ENCODE results near the gene ATP2B1.
A peak's percentile ranks its signal among the peaks of the same experiment; 100 is the strongest.

The ATP2B1 gene

DNA sequence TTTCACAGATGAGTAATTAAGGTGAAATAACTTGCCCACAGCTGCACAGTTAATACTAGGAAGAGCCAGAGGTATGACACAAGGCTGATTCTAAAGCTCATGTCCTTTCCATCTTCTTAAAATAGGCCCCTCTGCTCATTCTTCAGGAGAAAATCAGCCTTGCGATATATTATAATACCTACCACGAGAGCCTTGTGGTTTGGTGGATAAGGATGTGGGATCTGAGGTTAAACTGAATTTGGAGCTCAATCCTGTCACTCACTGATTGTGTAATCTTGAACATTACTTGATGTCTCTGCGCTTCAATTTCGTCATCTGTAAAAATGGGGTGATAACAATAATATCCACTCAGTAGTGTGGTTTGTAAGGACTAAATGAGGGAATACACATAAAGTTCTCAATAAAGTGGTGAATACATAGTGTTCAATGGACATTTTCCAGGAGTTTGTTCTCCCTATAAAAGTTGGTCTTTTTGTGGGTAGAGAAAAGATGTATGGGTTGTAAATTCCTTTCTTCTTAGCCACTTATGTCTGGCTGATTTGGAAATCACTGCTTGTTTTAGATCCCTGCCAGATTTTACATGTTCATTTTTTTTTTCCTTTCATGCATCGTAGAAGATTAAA, 25.1 kb upstream of the ATP2B1 start:
- peaks cover 6% of the 10 kb centered on the region for H3K4me1 ChIP-seq (ENCODE audit: insufficient read depth, low read length, poor library complexity, severe bottlenecking)
- TF ChIP-seq EZH2phosphoT487 (IDR thresholded peaks at IDR 0.05; ENCODE audit: borderline replicate concordance), result no peak
- TF ChIP-seq, protein P1, sequence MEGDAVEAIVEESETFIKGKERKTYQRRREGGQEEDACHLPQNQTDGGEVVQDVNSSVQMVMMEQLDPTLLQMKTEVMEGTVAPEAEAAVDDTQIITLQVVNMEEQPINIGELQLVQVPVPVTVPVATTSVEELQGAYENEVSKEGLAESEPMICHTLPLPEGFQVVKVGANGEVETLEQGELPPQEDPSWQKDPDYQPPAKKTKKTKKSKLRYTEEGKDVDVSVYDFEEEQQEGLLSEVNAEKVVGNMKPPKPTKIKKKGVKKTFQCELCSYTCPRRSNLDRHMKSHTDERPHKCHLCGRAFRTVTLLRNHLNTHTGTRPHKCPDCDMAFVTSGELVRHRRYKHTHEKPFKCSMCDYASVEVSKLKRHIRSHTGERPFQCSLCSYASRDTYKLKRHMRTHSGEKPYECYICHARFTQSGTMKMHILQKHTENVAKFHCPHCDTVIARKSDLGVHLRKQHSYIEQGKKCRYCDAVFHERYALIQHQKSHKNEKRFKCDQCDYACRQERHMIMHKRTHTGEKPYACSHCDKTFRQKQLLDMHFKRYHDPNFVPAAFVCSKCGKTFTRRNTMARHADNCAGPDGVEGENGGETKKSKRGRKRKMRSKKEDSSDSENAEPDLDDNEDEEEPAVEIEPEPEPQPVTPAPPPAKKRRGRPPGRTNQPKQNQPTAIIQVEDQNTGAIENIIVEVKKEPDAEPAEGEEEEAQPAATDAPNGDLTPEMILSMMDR (conservative IDR thresholded peaks at IDR 0.05; ENCODE audit: low read length), result no peak
- H3K4me3 ChIP-seq (ENCODE audit: low read length, poor library complexity, severe bottlenecking), result no peak overlapping the region

DNA sequence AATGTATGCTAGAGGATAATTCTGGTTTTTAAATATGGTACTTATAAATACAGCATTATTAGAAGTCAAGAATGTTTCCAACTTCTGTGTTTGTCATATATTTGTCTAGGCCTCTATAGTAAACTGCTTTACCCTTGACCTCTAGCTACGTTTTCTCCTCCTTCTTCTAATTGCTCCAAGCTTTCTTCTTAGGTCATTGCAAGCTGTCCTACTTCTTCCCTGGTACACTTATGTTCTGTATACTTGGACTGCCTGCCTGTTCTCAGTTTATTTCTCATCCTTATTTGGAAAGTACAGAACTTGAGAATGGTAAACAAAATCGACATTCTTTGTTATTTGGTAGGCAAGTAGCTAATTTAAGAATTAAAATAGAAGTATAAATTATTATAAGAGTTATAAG, 23.9 kb upstream of the ATP2B1 start:
- H2AFZ ChIP-seq (ENCODE audit: low read length), result no peak overlapping the region
- no peaks in the 10 kb centered on the region for H3F3A ChIP-seq (ENCODE audit: low read depth)
- no peaks in the 10 kb centered on the region for H3K9me2 ChIP-seq (replicated peaks; ENCODE audit: low read depth, low read length)
- H3K79me2 ChIP-seq (ENCODE audit: insufficient read depth, low read length), result no peaks in the 10 kb centered on the region
- TF ChIP-seq EZH2phosphoT487 (IDR thresholded peaks at IDR 0.05; ENCODE audit: borderline replicate concordance), result no peak
- TF ChIP-seq, protein P1 (conservative IDR thresholded peaks at IDR 0.05; ENCODE audit: low read length), result no peak
- no peaks in the 10 kb centered on the region for H3K36me3 ChIP-seq (ENCODE audit: insufficient read depth, low read length)
- no peaks in the 10 kb centered on the region for H3K9me3 ChIP-seq (ENCODE audit: insufficient read depth, low read depth, low read length)
- H3K9ac ChIP-seq (ENCODE audit: low read depth, low read length, poor library complexity, severe bottlenecking), result no peak overlapping the region
- peaks cover 6% of the 10 kb centered on the region for H3K4me1 ChIP-seq (ENCODE audit: insufficient read depth, low read length, poor library complexity, severe bottlenecking)
- H4K20me1 ChIP-seq (ENCODE audit: insufficient read depth, low read length, poor library complexity, severe bottlenecking), result no peaks in the 10 kb centered on the region
- no peak overlapping the region for H3K4me3 ChIP-seq (ENCODE audit: low read length, poor library complexity, severe bottlenecking)
- H3K4me2 ChIP-seq (ENCODE audit: low read depth, low read length, poor library complexity, severe bottlenecking), result no peak overlapping the region
- no peaks in the 10 kb centered on the region for H3K27me3 ChIP-seq (ENCODE audit: insufficient read depth, low read length, poor library complexity, severe bottlenecking)

More for the DNA sequence above, 25.1 kb upstream of the ATP2B1 start:
- no peaks in the 10 kb centered on the region for H3F3A ChIP-seq (ENCODE audit: low read depth)
- no peak overlapping the region for H2AFZ ChIP-seq (ENCODE audit: low read length)
- no peaks in the 10 kb centered on the region for H3K36me3 ChIP-seq (ENCODE audit: insufficient read depth, low read length)
- H4K20me1 ChIP-seq (ENCODE audit: insufficient read depth, low read length, poor library complexity, severe bottlenecking), result no peaks in the 10 kb centered on the region
- H3K9ac ChIP-seq (ENCODE audit: low read depth, low read length, poor library complexity, severe bottlenecking), result no peak overlapping the region
- peak overlapping the region; percentile 14 for H3K4me2 ChIP-seq (ENCODE audit: low read depth, low read length, poor library complexity, severe bottlenecking)
- no peaks in the 10 kb centered on the region for H3K27me3 ChIP-seq (ENCODE audit: insufficient read depth, low read length, poor library complexity, severe bottlenecking)
- H3K9me2 ChIP-seq (replicated peaks; ENCODE audit: low read depth, low read length), result no peaks in the 10 kb centered on the region
- no peaks in the 10 kb centered on the region for H3K79me2 ChIP-seq (ENCODE audit: insufficient read depth, low read length)
- H3K9me3 ChIP-seq (ENCODE audit: insufficient read depth, low read depth, low read length), result no peaks in the 10 kb centered on the region

DNA sequence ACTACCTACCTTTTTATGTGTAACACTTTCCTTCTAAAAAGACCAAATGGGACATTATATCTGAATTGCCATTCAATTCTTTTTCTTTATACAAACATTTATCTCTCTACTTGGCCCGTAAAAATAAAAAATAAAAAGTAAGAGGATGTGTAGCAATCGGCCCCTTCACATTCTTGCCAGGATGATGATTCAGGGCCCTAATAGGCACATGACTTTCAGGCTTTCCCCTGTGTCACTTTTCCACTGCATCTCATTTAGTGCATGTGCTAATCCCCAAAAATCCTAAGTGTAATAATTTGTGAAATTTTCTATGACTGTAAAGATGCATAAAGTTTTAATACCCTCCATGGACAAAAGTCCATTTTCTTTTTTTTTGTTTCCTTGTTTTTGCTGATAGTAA, 23.0 kb upstream of the ATP2B1 start:
- TF ChIP-seq, protein P1 (conservative IDR thresholded peaks at IDR 0.05; ENCODE audit: low read length), result no peak
- TF ChIP-seq EZH2phosphoT487 (IDR thresholded peaks at IDR 0.05; ENCODE audit: borderline replicate concordance), result no peak
- no peak overlapping the region for H2AFZ ChIP-seq (ENCODE audit: low read length)
- no peak overlapping the region for H3K9ac ChIP-seq (ENCODE audit: low read depth, low read length, poor library complexity, severe bottlenecking)
- H3K27me3 ChIP-seq (ENCODE audit: insufficient read depth, low read length, poor library complexity, severe bottlenecking), result no peaks in the 10 kb centered on the region
- H3K4me1 ChIP-seq (ENCODE audit: insufficient read depth, low read length, poor library complexity, severe bottlenecking), result peaks cover 6% of the 10 kb centered on the region
- no peaks in the 10 kb centered on the region for H3K36me3 ChIP-seq (ENCODE audit: insufficient read depth, low read length)
- H3K4me3 ChIP-seq (ENCODE audit: low read length, poor library complexity, severe bottlenecking), result no peak overlapping the region
- no peaks in the 10 kb centered on the region for H3F3A ChIP-seq (ENCODE audit: low read depth)
- no peaks in the 10 kb centered on the region for H3K9me2 ChIP-seq (replicated peaks; ENCODE audit: low read depth, low read length)
- no peaks in the 10 kb centered on the region for H3K9me3 ChIP-seq (ENCODE audit: insufficient read depth, low read depth, low read length)
- no peaks in the 10 kb centered on the region for H3K79me2 ChIP-seq (ENCODE audit: insufficient read depth, low read length)
- no peaks in the 10 kb centered on the region for H4K20me1 ChIP-seq (ENCODE audit: insufficient read depth, low read length, poor library complexity, severe bottlenecking)
- H3K4me2 ChIP-seq (ENCODE audit: low read depth, low read length, poor library complexity, severe bottlenecking), result no peak overlapping the region
